ENCODE data around the gene NR2E1. TPM values are rescaled to one million over a fixed set of nuclear protein-coding genes. Genes with fewer than 3 reads are reported as not detected.

NR2E1 gene
- total and polyA plus RNA-seq, 2 of the 4 experiments (the other 2 are of a cell fraction) = not detected

DNA sequence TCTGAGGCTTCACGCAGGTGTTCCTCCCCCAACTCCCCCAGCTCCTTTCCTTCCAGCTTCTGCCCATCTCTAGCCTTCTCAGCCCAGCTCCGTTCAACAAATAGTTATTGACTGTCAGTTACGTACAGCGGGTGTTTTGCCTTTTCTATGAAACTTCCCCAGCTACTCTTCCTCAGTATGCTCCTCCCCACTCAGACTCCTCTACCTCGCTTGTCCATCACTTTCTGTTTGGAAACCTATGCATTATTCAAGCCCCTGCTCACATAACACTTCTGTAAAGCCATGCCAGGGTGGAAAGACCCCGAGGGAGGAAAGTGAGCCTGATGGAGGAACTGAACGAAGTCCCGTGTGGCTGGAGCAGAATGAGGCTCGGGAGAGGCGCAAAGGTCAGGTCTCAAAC, 44.2 kb upstream of the NR2E1 start:
- Histone ChIP-seq H3K56ac (ENCODE audit: extremely low read depth, insufficient read depth, low read length) (no peak overlapping the region), H3K36me3 (ENCODE audit: control insufficient read depth, insufficient read depth, low read length) (no peaks in the 10 kb centered on the region), H4K20me1 (ENCODE audit: insufficient read depth, low read length) (no peaks in the 10 kb centered on the region), H3K79me1 (ENCODE audit: low read depth in 1 of 2, low read length in 2 of 2) (no peaks in the 10 kb centered on the region), H2AK9ac (replicated peaks; ENCODE audit: low read depth, low read length, poor library complexity) (no peak overlapping the region), H2BK5ac (ENCODE audit: low read depth, low read length, poor library complexity, severe bottlenecking) (no peak overlapping the region), H2AFZ (replicated peaks; ENCODE audit: low read length, poor library complexity) (no peak overlapping the region), H3K9me3 (ENCODE audit: control insufficient read depth, insufficient read depth, low read length) (peaks cover 6% of the 10 kb centered on the region), H3K23ac (ENCODE audit: low read depth, low read length) (no peak overlapping the region), H3K4me1 (ENCODE audit: control insufficient read depth, insufficient read depth, low read length) (no peaks in the 10 kb centered on the region; the same call in 1 of the 2 replicates), H2BK120ac (ENCODE audit: low read depth, low read length) (no peak overlapping the region), H4K91ac (ENCODE audit: insufficient read depth, low read depth, low read length) (no peak overlapping the region), H3K4me2 (ENCODE audit: low read depth, low read length) (no peak overlapping the region), H3K18ac (ENCODE audit: low read depth, low read length) (no peak overlapping the region), H3K27ac (ENCODE audit: insufficient read depth, low read length) (no peak overlapping the region), H3K4ac (ENCODE audit: low read depth, low read length) (no peak overlapping the region), H3K9ac (ENCODE audit: low read depth, low read length) (no peak overlapping the region), H3K27me3 (ENCODE audit: control insufficient read depth, insufficient read depth, low read length) (peaks cover 88% of the 10 kb centered on the region), H4K5ac (ENCODE audit: low read depth, low read length) (no peak overlapping the region), H2BK15ac (ENCODE audit: low read depth, low read length) (no peak overlapping the region), H3K4me3 (ENCODE audit: insufficient read depth, low read depth, low read length) (no peak overlapping the region), H2AK5ac (ENCODE audit: low read depth, low read length) (no peak overlapping the region), H2BK20ac (ENCODE audit: low read depth, low read length) (no peak overlapping the region), H3K14ac (replicated peaks; ENCODE audit: low read depth, low read length) (no peak overlapping the region), H4K8ac (ENCODE audit: low read depth in 2 of 2, low read length in 2 of 2) (no peak overlapping the region), H3K9me1 (ENCODE audit: insufficient read depth, low read length) (no peaks in the 10 kb centered on the region)
- TF ChIP-seq ELK1 (IDR thresholded peaks at IDR 0.05; ENCODE audit: borderline replicate concordance, low read depth, low read length) (no peak), BHLHE40 (IDR thresholded peaks at IDR 0.05; ENCODE audit: low read depth, low read length) (no peak), MAZ (IDR thresholded peaks at IDR 0.05; ENCODE audit: borderline replicate concordance, low read depth, low read length) (no peak)
- BruUV-seq (replicated peaks) = no TSS peak
- ChIA-PET POLR2A (ENCODE audit: unreplicated experiment) (no interaction called here), CTCF (interaction anchor here (1.2 kb wide), 1 partner anchor 12 kb away, joined by 3 read pairs; no protein-coding TSS in a partner anchor)
- no peak for ATAC-seq (ENCODE audit: low read depth)
- intact Hi-C loops (cut with micrococcal nuclease) = no loop called here
- no peak for DNase-seq
- 29% methylated on average over 1 of the region's 10 CpGs; no CpG with 5 or more reads in 1 of the 2 experiments for WGBS, 2 experiments (ENCODE audit: extremely low coverage in 2 of 2, insufficient read length in 1 of 2)
- dilution Hi-C loops (cut with HindIII; ENCODE audit: low sequenced_read_pairs, unreplicated experiment) = no loop called here
- in situ Hi-C loops (cut with MboI; ENCODE audit: low sequenced_read_pairs) = no loop called here

All from IMR-90 (cell line).